ENCODE measurements around the gene BPGM.

The BPGM gene

GRCh38 chr7:134720091-134720935 lies 73.7 kb downstream of the BPGM start:
- no peak for DNase-seq (ENCODE audit: low read depth)

GRCh38 chr7:134721171-134721570 lies 74.5 kb downstream of the BPGM start:
- no peak for DNase-seq (ENCODE audit: low read depth)

- no peak for DNase-seq (ENCODE audit: low read depth)
Observed at GRCh38 chr7:134722786-134723322, 76.2 kb downstream of the BPGM start.

GRCh38 chr7:134723892-134724291 lies 77.2 kb downstream of the BPGM start:
- no peak for DNase-seq (ENCODE audit: low read depth)

- DNase-seq (ENCODE audit: low read depth), result no peak
Observed at GRCh38 chr7:134724606-134725005, 78.0 kb downstream of the BPGM start.

GRCh38 chr7:134726581-134726980 lies 79.9 kb downstream of the BPGM start:
- no peak for DNase-seq (ENCODE audit: low read depth)

GRCh38 chr7:134727711-134728110 lies 81.1 kb downstream of the BPGM start:
- no peak for DNase-seq (ENCODE audit: low read depth)

Data from stimulated activated CD8-positive, alpha-beta memory T cell treated with anti-CD3 and anti-CD28 coated beads, Interleukin-15, amount 100 ng/mL, for 24 hours (primary cell).